IPS DF 4.7 (cell line): ENCODE measurements around the gene TOGARAM1.
"Not testable (repeated sequence)": the region's sequence is repeated elsewhere in the genome, so short reads cannot be mapped to it uniquely, and the experiment has no call there.

ENCODE experiments used
- DNase-seq: peaks from one replicate; pipeline ENCODE4 v3.0.0-alpha.2; 2013; ENCODE audit warnings: low spot score; ENCODE audit errors: extremely low read depth

TOGARAM1 gene

DNA sequence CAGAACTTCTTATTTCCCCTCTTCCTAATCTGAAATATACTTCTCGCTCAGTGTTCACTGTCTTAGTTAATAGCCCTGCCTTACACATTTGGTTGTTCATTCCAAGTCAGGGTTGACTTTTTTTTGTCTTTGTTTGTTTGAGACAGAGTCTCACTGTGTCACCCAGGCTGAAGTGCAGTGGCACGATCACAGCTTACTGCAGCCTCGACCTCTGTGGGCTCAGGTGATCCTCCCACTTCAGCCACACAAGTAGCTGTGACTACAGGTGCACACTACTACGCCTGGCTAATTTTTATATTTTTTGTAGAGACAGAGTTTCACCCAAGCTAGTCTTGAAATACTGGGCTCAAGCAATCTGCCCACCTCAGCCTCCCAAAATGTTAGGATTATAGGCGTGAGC is 79.7 kb downstream of the TOGARAM1 start:
- DNase-seq: no peak

DNA sequence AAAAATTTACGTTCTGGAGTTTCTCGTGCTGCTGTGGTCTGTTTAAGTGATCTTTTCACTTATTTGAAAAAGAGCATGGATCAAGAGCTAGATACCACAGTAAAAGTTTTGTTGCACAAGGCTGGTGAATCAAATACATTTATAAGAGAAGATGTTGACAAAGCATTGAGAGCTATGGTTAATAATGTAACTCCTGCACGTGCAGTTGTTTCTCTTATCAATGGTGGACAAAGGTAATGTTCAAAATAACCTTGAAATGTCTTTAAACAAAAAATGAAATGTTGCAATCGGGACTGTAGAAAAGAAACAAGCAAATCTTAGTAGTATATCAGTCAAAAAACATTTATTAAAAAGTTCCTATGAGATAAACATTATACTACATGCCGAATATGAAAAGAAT is 82.6 kb downstream of the TOGARAM1 start:
- no peak for DNase-seq

DNA sequence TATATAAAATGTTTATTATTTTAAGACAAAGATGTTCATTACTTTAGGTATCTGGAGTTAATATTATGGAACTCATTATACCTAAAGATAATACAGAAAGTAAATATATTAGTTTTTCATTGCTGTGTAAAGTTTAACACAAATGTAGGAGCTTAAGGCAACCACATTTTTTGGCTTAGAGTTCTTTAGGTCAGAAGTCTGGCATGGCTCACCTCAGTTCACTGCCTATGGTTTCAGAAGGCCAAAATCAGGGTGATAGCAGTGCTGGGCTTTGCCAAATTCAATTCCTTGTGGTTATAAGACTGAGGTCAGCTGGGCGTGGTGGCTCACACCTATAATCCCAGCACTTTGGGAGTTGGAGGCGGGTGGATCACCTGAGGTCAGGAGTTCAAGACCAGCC is 86.4 kb downstream of the TOGARAM1 start:
- DNase-seq: no peak

DNA sequence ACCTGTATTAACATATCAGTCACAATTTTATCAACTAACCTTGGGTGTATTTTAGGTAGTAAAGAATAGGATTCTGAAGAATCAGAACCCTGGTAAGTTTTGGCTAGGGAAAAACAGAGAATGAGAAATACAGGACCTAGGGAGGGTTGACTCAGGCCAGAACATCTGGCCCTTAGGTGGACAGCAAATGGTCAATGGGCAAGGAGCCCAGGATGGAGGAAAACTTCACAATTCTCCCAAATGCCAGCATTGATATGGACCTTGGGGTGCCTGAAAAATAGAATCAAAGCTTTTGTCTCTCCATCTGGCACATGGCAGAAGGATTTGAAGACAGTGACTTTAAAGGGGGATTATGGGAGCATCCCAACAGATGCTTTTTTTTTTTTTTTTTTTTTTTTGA is 89.2 kb downstream of the TOGARAM1 start:
- no peak for DNase-seq

DNA sequence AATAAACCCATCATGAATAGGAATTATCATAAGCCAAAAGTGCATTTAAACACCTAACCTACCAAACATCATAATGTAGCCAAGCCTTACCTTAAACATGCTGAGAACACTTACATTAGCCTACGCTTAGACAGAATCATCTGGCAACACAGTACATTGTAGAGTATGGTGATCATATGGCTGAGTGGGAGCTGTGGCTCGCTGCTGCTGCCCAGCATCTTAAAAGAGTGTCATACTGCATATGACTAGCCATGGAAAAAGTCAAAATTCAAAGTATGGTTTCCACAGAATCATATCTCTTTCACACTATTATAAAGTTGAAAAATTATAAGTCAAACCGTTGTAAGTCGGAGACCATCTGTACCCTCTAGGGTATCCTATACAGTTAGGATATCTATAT is 89.9 kb downstream of the TOGARAM1 start:
- DNase-seq: no peak

DNA sequence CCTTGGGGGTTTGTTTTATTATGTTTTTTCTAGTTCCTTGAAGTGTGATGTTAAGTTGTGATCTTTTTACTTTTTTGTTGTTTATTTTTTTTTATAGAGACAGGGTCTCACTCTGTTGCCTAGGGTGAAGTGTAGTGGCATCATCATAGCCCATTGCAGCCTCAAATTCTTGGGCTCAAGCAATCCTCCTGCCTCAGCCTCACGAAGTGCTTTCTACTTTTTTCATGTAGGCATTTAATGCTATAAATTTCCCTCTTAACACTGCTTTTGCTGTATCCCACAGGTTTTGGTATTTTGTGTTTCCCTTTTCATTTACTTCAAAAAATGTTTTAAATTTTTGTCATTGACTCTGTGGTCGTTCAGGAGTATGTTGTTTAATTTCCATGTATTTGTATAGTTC is 95.4 kb downstream of the TOGARAM1 start:
- no peak for DNase-seq

DNA sequence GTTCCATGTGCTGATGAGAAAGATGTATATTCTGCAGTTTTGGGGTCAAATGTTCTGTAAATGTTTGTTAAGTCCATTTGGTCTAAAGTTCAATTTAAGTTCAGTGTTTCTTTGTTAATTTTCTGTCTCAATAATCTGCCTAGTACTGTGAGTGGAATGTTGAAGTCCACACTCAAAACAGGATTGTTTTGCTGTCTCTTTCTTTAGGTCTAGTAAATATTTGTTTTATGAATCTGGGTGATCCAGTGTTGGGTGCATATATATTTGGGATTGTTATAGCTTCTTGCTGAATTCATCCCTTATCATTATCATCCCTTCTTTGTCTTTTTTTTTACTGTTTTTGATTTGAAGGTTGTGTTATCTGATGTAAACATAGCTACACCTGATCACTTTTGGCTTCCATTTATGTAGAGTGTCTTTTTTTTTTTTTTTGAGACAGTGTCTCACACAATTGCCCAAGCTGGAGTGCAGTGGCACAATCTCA is 95.9 kb downstream of the TOGARAM1 start:
- DNase-seq: no peak

DNA sequence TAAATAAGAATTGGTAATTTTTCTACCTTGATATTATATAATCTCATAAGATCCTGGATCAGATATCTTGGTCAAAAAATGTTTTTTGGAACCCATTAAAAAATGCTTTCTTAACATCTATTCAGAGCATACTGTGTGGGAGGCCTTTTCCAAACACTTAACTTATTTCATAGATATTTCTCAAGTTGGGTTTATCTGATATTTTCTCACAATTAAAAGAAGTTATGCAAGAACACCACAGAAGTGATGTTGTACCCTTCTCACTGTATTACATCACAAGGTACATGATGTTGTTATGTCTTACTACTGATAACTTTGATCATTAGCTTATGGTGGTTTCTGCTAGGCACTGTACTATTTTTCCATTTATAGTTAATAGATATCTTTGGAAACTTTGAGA is 98.6 kb downstream of the TOGARAM1 start:
- no peak for DNase-seq

DNA sequence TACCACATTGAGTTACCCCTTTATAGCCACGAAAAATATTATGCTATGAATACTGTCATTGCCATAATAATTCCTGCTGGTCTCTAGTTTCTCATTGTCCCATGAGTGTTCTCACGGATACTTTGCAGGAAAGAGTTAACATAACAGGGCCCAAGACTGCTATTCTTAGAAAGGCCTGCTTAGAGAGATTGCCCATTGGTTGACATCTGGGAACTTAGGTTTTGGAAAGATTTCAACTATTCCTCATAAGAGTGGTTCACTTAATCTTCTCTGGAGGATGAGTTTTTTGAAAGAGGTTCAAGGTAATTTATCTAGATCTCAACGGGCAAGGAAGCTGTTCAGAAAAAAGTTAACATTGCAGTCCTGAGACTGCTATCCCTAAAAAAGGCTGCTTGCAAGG is 103.5 kb downstream of the TOGARAM1 start:
- DNase-seq: no peak

DNA sequence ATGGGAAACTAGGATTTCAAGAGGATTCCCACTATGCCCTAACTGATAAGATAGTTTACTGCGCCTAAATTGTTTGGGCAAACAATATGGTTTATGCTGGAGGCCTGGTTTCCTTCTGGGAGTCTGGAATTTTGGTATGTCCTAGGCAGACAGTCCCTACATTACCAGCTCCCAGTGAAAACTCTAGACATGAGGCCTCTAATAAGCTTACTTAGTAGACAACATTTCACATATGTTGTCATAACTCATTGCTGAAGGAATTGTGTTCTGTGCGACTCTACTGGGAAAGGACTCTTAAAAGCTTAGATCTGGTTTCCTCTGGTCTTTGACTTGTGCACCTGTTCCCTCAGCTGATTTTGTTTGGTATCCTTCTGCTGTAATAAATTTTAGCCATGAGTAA is 104.0 kb downstream of the TOGARAM1 start:
- no peak for DNase-seq

DNA sequence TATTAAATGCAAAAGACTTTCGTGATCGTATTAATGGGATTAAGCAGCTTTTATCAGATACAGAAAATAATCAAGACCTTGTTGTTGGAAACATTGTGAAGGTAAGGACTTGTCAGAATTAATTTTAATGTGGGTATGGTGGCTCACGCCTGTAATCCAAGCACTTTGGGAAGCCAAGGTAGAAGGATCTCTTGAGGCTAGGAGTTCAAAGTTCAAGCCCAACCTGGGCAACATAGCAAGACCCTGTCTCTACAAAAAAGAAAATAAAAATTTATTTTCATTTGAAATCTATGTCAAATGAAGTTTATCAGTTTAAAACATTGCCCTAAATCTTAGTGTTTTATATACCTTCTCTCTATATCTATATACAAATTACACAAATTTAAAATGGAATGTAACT is 104.7 kb downstream of the TOGARAM1 start:
- DNase-seq: no peak

DNA sequence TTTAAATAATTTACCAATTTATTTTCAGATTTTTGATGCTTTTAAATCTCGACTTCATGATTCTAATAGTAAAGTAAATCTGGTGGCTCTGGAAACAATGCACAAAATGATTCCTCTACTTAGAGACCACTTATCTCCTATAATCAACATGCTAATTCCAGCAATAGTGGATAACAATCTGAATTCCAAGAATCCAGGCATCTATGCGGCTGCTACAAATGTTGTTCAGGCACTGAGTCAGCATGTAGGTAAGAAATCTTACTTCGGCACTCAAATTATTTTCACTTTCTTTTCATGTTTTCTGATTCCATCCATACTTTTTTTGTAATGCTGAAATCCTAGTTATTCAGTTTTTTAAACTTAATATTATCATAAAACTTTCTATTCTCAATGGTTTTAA is 106.4 kb downstream of the TOGARAM1 start:
- DNase-seq: no peak

DNA sequence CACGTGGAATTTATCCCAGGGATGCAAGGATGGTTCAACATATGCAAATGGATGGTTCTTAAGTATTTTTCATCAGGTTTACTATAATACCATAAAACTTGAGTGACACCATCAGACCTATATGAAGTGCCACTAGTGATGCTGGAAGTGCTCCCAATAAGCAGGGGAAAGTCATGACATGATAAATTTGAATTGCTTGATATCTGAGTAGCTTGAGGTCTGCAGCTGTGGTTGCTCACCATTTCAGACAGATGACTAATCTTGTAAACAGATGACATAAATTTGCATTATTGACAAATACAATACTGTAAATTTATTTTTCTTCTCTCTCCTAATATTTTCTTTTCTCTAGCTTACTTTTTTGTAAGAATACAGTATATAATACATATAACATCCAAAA is 108.2 kb downstream of the TOGARAM1 start:
- no peak for DNase-seq

DNA sequence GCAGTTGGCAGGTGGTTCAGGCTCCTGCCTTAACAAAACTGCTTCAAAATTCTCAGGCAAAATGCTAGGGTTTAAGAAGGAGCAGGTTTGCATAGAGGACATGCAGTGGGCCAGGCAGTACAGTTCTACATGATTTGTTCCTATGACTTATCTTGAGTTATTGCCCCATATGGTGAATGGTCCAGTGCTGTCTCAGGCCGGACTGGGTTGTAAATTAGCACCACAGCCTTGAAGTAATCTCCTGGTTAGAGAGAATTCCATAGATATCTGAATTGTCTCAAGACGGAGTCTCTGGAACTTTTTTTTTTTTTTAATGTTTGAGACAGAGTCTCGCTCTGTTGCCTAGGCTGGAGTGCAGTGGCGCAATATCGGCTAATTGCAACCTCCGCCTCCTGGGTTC is 110.1 kb downstream of the TOGARAM1 start:
- no peak for DNase-seq

DNA sequence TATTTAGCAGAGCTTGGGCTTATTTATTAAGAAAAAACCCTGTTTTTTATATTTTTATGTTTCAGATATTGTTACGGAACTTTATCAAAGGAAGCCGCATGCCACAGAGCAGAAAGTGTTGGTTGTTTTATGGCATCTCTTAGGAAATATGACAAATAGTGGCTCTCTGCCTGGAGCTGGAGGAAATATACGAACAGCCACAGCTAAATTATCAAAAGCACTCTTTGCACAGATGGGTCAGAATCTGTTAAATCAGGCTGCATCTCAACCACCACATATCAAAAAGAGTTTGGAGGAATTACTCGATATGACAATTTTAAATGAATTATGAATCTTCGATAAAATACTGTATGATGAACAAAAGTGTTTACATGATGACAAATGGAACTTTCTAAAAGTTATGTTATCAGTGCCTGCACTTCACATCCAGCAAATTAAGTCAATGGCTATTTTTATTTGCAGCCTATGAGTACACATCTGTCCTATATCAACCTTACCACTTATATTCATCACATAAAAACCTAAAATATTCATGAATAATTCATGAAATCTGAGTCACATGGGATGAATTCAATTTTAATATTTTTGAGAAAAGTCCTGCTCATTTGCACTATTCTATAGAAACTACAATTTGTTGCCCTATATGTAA is 111.4 kb downstream of the TOGARAM1 start:
- no peak for DNase-seq

DNA sequence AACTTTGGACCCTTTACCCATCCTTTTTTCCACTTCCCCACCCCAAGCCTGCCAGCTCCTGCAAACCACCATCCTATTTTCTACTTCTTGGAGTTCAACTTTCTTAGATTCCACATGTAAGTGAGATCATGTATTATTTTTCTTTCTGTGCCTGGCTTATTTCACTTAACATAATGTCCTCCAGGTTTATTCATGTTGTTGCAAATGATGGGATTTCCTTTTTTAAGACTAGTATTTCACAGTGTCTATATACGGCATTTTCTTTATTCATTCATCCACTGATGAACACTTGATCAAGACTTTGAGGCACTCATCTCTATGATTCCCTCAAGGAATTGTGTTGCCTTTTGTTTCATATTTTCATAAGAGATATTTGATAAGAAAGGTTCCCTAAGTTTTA is 116.3 kb downstream of the TOGARAM1 start:
- no peak for DNase-seq

DNA sequence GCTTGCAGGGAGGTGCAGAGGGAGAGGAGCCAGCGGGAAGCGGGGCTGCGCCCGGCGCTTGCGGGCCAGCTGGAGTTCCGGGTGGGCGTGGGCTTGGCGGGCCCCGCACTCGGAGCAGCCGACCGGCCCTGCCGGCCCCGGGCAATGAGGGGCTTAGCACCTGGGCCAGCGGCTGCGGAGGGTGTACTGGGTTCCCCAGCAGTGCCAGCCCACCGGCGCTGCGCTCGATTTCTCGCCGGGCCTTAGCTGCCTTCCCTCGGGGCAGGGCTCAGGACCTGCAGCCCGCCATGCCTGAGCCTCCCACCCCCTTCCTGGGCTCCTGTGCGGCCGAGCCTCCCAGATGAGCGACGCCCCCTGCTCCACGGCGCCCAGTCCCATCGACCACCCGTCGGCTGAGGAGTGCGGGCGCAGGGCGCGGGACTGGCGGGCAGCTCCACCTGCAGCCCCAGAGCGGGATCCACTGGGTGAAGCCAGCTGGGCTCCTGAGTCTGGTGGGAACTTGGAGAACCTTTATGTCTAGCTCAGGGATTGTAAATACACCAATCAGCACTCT is 118.5 kb downstream of the TOGARAM1 start:
- DNase-seq: not testable (repeated sequence)

DNA sequence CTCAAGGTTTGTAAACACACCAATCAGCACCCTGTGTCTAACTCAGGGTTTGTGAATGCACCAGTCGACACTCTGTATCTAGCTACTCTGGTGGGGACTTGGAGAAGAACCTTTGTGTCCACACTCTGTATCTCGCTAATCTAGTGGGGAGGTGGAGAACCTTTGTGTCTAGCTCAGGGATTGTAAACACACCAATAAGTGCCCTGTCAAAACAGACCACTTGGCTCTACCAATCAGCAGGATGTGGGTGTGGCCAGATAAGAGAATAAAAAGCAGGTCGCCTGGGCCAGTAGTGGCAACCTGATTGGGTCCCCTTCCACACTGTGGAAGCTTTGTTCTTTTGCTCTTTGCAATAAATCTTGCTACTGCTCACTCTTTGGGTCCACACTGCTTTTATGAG is 119.1 kb downstream of the TOGARAM1 start:
- DNase-seq: not testable (repeated sequence)

DNA sequence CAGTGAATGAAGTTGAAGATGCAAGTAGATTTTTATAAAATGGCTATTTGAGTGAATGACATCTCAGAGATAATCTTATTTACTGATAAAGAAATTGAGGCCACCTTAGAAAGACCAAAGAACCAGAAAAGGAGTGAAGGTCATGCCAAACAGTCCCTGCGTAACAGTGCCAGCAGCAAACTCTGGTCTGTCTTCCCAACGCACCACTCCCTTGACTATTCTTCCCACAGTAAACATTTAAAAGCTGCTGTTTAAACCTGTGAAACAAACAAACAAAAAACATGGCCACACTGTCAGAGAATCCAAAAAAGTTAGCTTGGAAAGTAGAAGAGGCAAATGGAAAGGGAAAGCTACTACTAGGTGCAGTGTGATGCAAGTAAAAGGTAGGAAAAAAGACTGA is 120.4 kb downstream of the TOGARAM1 start:
- no peak for DNase-seq

DNA sequence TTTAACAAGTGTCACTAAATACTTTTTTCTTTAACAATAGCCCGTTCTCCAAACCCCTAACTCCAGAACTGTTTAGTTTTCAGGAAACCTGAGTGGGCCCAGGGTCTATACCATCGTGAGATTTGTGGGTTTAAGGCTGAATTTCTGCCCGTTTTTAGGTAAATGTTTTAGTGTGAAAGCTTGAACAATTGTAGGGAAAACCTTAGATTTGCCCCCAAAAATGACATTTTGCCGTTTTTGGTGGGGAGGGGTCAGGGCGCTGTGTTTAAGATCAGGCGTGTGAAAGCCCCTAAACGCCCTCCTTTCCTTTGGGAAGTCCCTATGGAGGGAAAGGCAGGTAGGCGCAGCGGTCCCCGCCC is 121.6 kb downstream of the TOGARAM1 start:
- DNase-seq: no peak

DNA sequence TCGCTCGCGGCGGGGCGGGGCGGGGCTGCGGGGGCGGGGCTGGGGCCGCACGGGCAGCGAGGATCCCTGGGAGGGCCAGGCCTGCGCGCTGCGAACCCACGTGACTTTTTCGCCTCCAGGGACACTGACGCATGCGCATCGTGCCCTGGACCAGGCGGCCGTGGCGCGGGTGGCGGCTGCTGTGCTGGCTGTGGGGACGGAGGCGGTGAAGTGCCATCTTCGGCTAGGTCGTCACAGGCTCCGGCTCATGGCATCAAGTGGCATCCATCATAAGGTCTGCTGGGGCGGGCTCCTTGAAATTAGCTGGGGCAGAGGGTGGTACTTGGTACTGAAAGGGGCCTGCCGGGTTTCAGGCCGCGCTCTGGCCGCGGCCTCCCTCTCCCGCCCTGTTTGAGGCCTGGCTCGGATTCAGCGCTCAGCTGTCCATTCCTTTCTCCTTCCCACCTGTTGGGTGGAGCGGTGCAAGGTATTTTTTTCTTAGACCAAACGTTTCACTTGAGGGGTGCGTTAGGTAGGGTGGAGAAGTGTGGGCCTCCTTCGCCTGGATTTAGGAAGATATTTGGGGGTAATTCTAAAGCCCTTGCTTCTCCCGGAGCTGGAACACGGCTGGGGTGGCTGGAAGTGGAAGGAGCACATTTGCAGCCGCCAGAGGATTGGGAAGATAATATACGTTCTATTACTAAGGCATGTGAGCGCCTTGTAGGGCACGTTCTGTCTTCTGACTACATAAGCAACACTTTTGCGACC is 122.2 kb downstream of the TOGARAM1 start, which contains the start of gene PRPF39:
Gene PRPF39, plus strand, starts transcription at position 141 of the 747 bp plus-strand sequence. CDS start 11,124 bp downstream, outside the sequence.
- DNase-seq: peak; percentile 53

DNA sequence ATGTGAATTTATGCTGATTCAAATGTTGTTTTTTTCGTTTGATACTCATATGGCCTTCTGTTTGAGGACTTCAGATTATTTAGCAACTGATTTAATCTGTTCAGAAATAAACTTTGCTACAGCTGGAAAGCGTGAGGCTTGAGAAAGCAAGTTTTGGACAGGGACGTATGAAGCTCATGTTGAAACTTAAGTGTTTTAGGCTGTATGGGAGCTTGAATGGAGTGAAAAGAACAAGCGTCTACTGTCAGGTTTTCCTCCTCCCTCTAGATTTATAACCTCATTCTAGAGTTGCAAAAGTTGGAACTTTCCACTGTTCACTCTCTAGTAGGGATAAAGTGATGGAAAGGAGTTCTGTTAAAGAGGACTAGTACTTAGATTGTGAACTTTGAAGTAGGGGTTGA is 123.0 kb downstream of the TOGARAM1 start:
- DNase-seq: no peak

DNA sequence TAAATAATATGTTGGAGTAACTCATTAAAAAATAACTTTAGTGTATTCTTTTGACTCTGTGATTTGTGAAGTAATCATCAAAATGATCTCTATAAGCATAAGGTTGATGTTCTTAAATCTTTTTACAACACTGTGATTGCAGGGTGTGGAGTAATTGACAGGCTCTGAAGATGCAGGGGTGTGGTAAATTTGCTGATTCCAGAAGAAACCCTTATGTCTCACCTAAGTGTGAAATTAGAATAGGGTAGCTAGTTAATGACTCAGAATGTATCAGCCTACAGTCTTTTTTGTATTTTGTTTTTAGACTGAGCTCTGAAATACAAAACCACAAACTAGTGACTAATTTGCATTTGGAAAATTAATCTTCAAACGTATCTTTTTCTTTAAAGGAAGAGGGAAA is 127.8 kb downstream of the TOGARAM1 start:
- DNase-seq: no peak
